T-helper 2 cell treated with Interferon-gamma antibody and Interleukin-4, amounts not matched to agents 5 μg/mL and 100 μg/mL, for 36 hours (primary cell): ENCODE results near the gene NHP2.

ENCODE experiments used
- DNase-seq: peaks from one replicate; pipeline ENCODE4 v3.0.0; 2021; ENCODE audit warnings: low spot score
- H3K27ac Mint-ChIP-seq: one replicate; pipeline ENCODE4 v1.8.0; 2021; ENCODE audit warnings: mild to moderate bottlenecking, mixed read lengths
- H3K27me3 Mint-ChIP-seq: one replicate; pipeline ENCODE4 v1.8.0; 2021; ENCODE audit warnings: low read depth, mixed read lengths
- H3K36me3 Mint-ChIP-seq: one replicate; pipeline ENCODE4 v1.8.0; 2021; ENCODE audit warnings: low read depth, mixed read lengths
- H3K4me1 Mint-ChIP-seq: one replicate; pipeline ENCODE4 v1.8.0; 2021; ENCODE audit warnings: low read depth, mixed read lengths
- H3K4me3 Mint-ChIP-seq: one replicate; pipeline ENCODE4 v1.8.0; 2022; ENCODE audit warnings: mild to moderate bottlenecking, moderate library complexity, mixed read lengths
- H3K9me3 Mint-ChIP-seq: one replicate; pipeline ENCODE4 v1.8.0; 2021; ENCODE audit warnings: mixed read lengths

The NHP2 gene

GRCh38 chr5:178191661-178192060 lies 38.0 kb upstream of the NHP2 start:
- Mint-ChIP-seq H3K27me3 (peaks cover 24% of the 10 kb centered on the region), H3K9me3 (no peaks in the 10 kb centered on the region), H3K4me3 (no peak overlapping the region), H3K4me1 (peaks cover 10% of the 10 kb centered on the region), H3K36me3 (no peaks in the 10 kb centered on the region), H3K27ac (no peak overlapping the region)
- no peak for DNase-seq

- no peak overlapping the region for H3K4me3 Mint-ChIP-seq
- no peaks in the 10 kb centered on the region for H3K36me3 Mint-ChIP-seq
- H3K27ac Mint-ChIP-seq = no peak overlapping the region
- no peaks in the 10 kb centered on the region for H3K9me3 Mint-ChIP-seq
- no peak for DNase-seq
- H3K27me3 Mint-ChIP-seq = peaks cover 17% of the 10 kb centered on the region
- H3K4me1 Mint-ChIP-seq = peaks cover 9% of the 10 kb centered on the region
These were observed 35.7 kb upstream of the NHP2 start for GRCh38 chr5:178189433-178189832.

GRCh38 chr5:178187014-178187413 lies 33.3 kb upstream of the NHP2 start, which contains the start of gene GMCL2:
Gene GMCL2 (minus strand): TSS chr5:178187371. CDS start chr5:178187299, 72 bp downstream.
- peaks cover 5% of the 10 kb centered on the region for H3K4me1 Mint-ChIP-seq
- H3K4me3 Mint-ChIP-seq = no peak within 1 kb of the TSS
- DNase-seq = no peak
- H3K9me3 Mint-ChIP-seq = no peaks in the 10 kb centered on the region
- no peaks in the 10 kb centered on the region for H3K36me3 Mint-ChIP-seq
- H3K27me3 Mint-ChIP-seq = no peaks in the 10 kb centered on the region
- no peak within 1 kb of the TSS for H3K27ac Mint-ChIP-seq

- Mint-ChIP-seq H3K36me3 (no peaks in the 10 kb centered on the region), H3K9me3 (no peaks in the 10 kb centered on the region), H3K27ac (no peak overlapping the region), H3K4me1 (peaks cover 6% of the 10 kb centered on the region), H3K27me3 (no peaks in the 10 kb centered on the region), H3K4me3 (no peak overlapping the region)
- DNase-seq = no peak
These were observed 32.7 kb upstream of the NHP2 start for GRCh38 chr5:178186427-178186826.

- DNase-seq = no peak
- no peaks in the 10 kb centered on the region for H3K9me3 Mint-ChIP-seq
- no peak overlapping the region for H3K27ac Mint-ChIP-seq
- no peak overlapping the region for H3K4me3 Mint-ChIP-seq
- H3K36me3 Mint-ChIP-seq = no peaks in the 10 kb centered on the region
- peaks cover 8% of the 10 kb centered on the region for H3K4me1 Mint-ChIP-seq
- no peaks in the 10 kb centered on the region for H3K27me3 Mint-ChIP-seq
These were observed 28.6 kb upstream of the NHP2 start for GRCh38 chr5:178182158-178182876.

GRCh38 chr5:178180141-178180863 lies 26.6 kb upstream of the NHP2 start:
- no peaks in the 10 kb centered on the region for H3K36me3 Mint-ChIP-seq
- no peak for DNase-seq
- no peak overlapping the region for H3K4me3 Mint-ChIP-seq
- H3K27ac Mint-ChIP-seq = no peak overlapping the region
- H3K9me3 Mint-ChIP-seq = no peaks in the 10 kb centered on the region
- peaks cover 8% of the 10 kb centered on the region for H3K4me1 Mint-ChIP-seq
- no peaks in the 10 kb centered on the region for H3K27me3 Mint-ChIP-seq

GRCh38 chr5:178177569-178177968 lies 23.9 kb upstream of the NHP2 start:
- Mint-ChIP-seq H3K36me3 (no peaks in the 10 kb centered on the region), H3K4me3 (no peak overlapping the region), H3K27me3 (no peaks in the 10 kb centered on the region), H3K9me3 (no peaks in the 10 kb centered on the region), H3K4me1 (peaks cover 8% of the 10 kb centered on the region), H3K27ac (no peak overlapping the region)
- no peak for DNase-seq

GRCh38 chr5:178176791-178177190 lies 23.1 kb upstream of the NHP2 start:
- H3K27ac Mint-ChIP-seq = no peak overlapping the region
- DNase-seq = no peak
- no peaks in the 10 kb centered on the region for H3K27me3 Mint-ChIP-seq
- peaks cover 2% of the 10 kb centered on the region for H3K4me1 Mint-ChIP-seq
- H3K4me3 Mint-ChIP-seq = no peak overlapping the region
- no peaks in the 10 kb centered on the region for H3K9me3 Mint-ChIP-seq
- no peaks in the 10 kb centered on the region for H3K36me3 Mint-ChIP-seq

GRCh38 chr5:178174456-178174855 lies 20.8 kb upstream of the NHP2 start:
- Mint-ChIP-seq H3K4me1 (no peaks in the 10 kb centered on the region), H3K27ac (no peak overlapping the region), H3K4me3 (no peak overlapping the region), H3K27me3 (peaks cover 1% of the 10 kb centered on the region), H3K36me3 (no peaks in the 10 kb centered on the region), H3K9me3 (no peaks in the 10 kb centered on the region)
- DNase-seq = no peak

- no peak for DNase-seq
- Mint-ChIP-seq H3K9me3 (no peaks in the 10 kb centered on the region), H3K27me3 (peaks cover 6% of the 10 kb centered on the region), H3K27ac (no peak overlapping the region), H3K4me1 (no peaks in the 10 kb centered on the region), H3K36me3 (no peaks in the 10 kb centered on the region), H3K4me3 (no peak overlapping the region)
These were observed 16.8 kb upstream of the NHP2 start for GRCh38 chr5:178170455-178170854.

GRCh38 chr5:178165581-178165980 lies 11.9 kb upstream of the NHP2 start:
- Mint-ChIP-seq H3K27ac (no peak overlapping the region), H3K4me1 (peaks cover 6% of the 10 kb centered on the region), H3K27me3 (peaks cover 23% of the 10 kb centered on the region), H3K9me3 (no peaks in the 10 kb centered on the region), H3K36me3 (no peaks in the 10 kb centered on the region), H3K4me3 (no peak overlapping the region)
- no peak for DNase-seq

- Mint-ChIP-seq H3K27ac (peak overlapping the region; percentile 31), H3K9me3 (no peaks in the 10 kb centered on the region), H3K4me1 (peaks cover 6% of the 10 kb centered on the region), H3K27me3 (peaks cover 20% of the 10 kb centered on the region), H3K36me3 (no peaks in the 10 kb centered on the region), H3K4me3 (peak overlapping the region; percentile 51)
- DNase-seq = peak; percentile 83
These were observed 10.4 kb upstream of the NHP2 start for GRCh38 chr5:178163772-178164735.

- Mint-ChIP-seq H3K9me3 (no peaks in the 10 kb centered on the region), H3K36me3 (no peaks in the 10 kb centered on the region), H3K4me3 (no peak overlapping the region), H3K27ac (no peak overlapping the region), H3K27me3 (peaks cover 17% of the 10 kb centered on the region), H3K4me1 (peaks cover 6% of the 10 kb centered on the region)
- no peak for DNase-seq
These were observed 8.8 kb upstream of the NHP2 start for GRCh38 chr5:178162481-178162880.

GRCh38 chr5:178160176-178160575 lies 6.5 kb upstream of the NHP2 start:
- no peak for DNase-seq
- H3K27ac Mint-ChIP-seq = no peak overlapping the region
- H3K36me3 Mint-ChIP-seq = no peaks in the 10 kb centered on the region
- H3K9me3 Mint-ChIP-seq = no peaks in the 10 kb centered on the region
- H3K27me3 Mint-ChIP-seq = peaks cover 17% of the 10 kb centered on the region
- no peak overlapping the region for H3K4me3 Mint-ChIP-seq
- H3K4me1 Mint-ChIP-seq = peaks cover 6% of the 10 kb centered on the region
